K562 (cell line): ENCODE data around the gene ABHD18. TPM values are rescaled to one million over a fixed set of nuclear protein-coding genes. Genes with fewer than 3 reads are reported as not detected.

Source experiments
- ATAC-seq: fragments of 200-7000 bp; cut with Tn5 transposase; 3 replicates; pipeline ENCODE4 v1.9.1; 2020; ENCODE audit warnings: moderate library complexity
- BruUV-seq: library from RNA; stranded (reverse); fragments of 400-500 nt; replicated peaks from 2 replicates; lab custom pipeline; 2021; lab: Mats Ljungman, UMichigan
- CTCF ChIA-PET: fragments of 300-600 bp; formaldehyde crosslinking; extraction: SDS; loops from one replicate; lab custom pipeline; 2021; ENCODE audit warnings: low intra/inter-chr PET ratio; lab: Yijun Ruan, JAX
- POLR2A ChIA-PET: fragments of 300-600, 350-650 bp; sonication (Branson Sonifier 250); formaldehyde crosslinking; extraction: SDS; loops from one replicate; lab custom pipeline; 2021; ENCODE audit warnings: antibody characterized with exemption, inconsistent platforms; lab: Yijun Ruan, JAX
- DNase-seq, 4 experiments: peaks; one replicate each; pipeline versions ENCODE4 v3.0.0 to v3.0.0-alpha.2; 2011 to 2018; ENCODE audit warnings: low spot score in 3 of 4, mixed read lengths in 3 of 4; ENCODE audit errors: extremely low read depth in 1 of 4
- FAIRE-seq: peaks from 2 replicates; lab custom pipeline; 2011; peaks lifted over from hg19 to GRCh38; lab: Jason Lieb, UNC
- H2AFZ ChIP-seq: 2 replicates; pipeline ENCODE4 v1.6.0; 2011; ENCODE audit warnings: low read depth, low read length, control low read depth, inconsistent platforms
- H3K27ac ChIP-seq: fragments of 200-600 bp; 3 replicates; pipeline ENCODE4 v1.8.0; 2011; ENCODE audit warnings: low read depth, mild to moderate bottlenecking, control low read depth, inconsistent platforms, low read length, moderate library complexity, mixed read lengths; ENCODE audit errors: extremely low read depth
- H3K27me3 ChIP-seq, 2 experiments: fragments of 300-600 bp in 1 of 2; 2 replicates in 1 of 2; 3 replicates in 1 of 2; pipeline versions ENCODE4 v1.6.0 to v1.8.0; 2011; ENCODE audit warnings: inconsistent platforms in 2 of 2, low read length in 2 of 2, mild to moderate bottlenecking in 1 of 2, mixed read lengths in 1 of 2, moderate library complexity in 1 of 2; ENCODE audit not compliant: control insufficient read depth in 2 of 2, insufficient read depth in 2 of 2
- H3K36me3 ChIP-seq: fragments of 300-600 bp; 3 replicates; pipeline ENCODE4 v1.8.0; 2011; ENCODE audit warnings: mild to moderate bottlenecking, low read length, inconsistent platforms; ENCODE audit not compliant: control insufficient read depth, insufficient read depth
- H3K4me1 ChIP-seq, 2 experiments: fragments of 200-600 bp in 1 of 2; replicated peaks in 1 of 2; 2 replicates in 1 of 2; 3 replicates in 1 of 2; pipeline versions ENCODE4 v1.5.1 to v1.8.0; 2011; ENCODE audit warnings: inconsistent platforms in 2 of 2, low read length in 2 of 2, mild to moderate bottlenecking in 1 of 2, mixed read lengths in 1 of 2, moderate library complexity in 1 of 2; ENCODE audit not compliant: control insufficient read depth in 2 of 2, insufficient read depth in 2 of 2
- H3K4me2 ChIP-seq: 2 replicates; pipeline ENCODE4 v1.6.1; 2011; ENCODE audit warnings: low read length, control low read depth, inconsistent platforms, mixed read lengths; ENCODE audit not compliant: insufficient read depth
- H3K4me3 ChIP-seq: fragments of 200-600 bp; sonication (generic), shearing (Covaris generic); 2 replicates; pipeline ENCODE4 v1.5.1; 2016; ENCODE audit warnings: control low read depth, inconsistent platforms
- H3K79me2 ChIP-seq: fragments of 200-600 bp; 3 replicates; pipeline ENCODE4 v1.8.0; 2011; ENCODE audit warnings: low read length, inconsistent platforms; ENCODE audit not compliant: control insufficient read depth, insufficient read depth
- H3K9ac ChIP-seq, 2 experiments: 2 replicates each; pipeline versions ENCODE4 v1.6.0 to v1.6.1; 2011; ENCODE audit warnings: low read depth in 2 of 2, low read length in 2 of 2, control low read depth in 1 of 2, inconsistent platforms in 1 of 2, mild to moderate bottlenecking in 1 of 2, mixed read lengths in 1 of 2; ENCODE audit not compliant: insufficient read depth in 1 of 2
- H3K9me1 ChIP-seq: one replicate; pipeline ENCODE4 v1.6.0; 2011; ENCODE audit warnings: inconsistent platforms, mild to moderate bottlenecking, low read length, moderate library complexity; ENCODE audit not compliant: control insufficient read depth, insufficient read depth
- H3K9me3 ChIP-seq: replicated peaks from 2 replicates; pipeline ENCODE4 v1.5.1; 2011; ENCODE audit warnings: low read depth, low read length, inconsistent platforms; ENCODE audit not compliant: control insufficient read depth, insufficient read depth
- H4K20me1 ChIP-seq: replicated peaks from 2 replicates; pipeline ENCODE4 v1.6.1; 2011; ENCODE audit warnings: low read length, inconsistent platforms, mixed read lengths; ENCODE audit not compliant: control insufficient read depth, insufficient read depth
- BRF2 ChIP-seq: IDR thresholded peaks from 3 replicates; pipeline ENCODE4 v1.6.1; 2011; ENCODE audit warnings: borderline replicate concordance, mild to moderate bottlenecking; ENCODE audit not compliant: insufficient read length, insufficient read depth
- CREB1 ChIP-seq, 2 experiments: sonication (generic) in 1 of 2; formaldehyde crosslinking in 1 of 2; IDR thresholded peaks; 2 replicates each; pipeline versions ENCODE4 v1.6.1 to v1.8.0; 2012 to 2022; ENCODE audit warnings: inconsistent platforms in 1 of 2, mild to moderate bottlenecking in 1 of 2, missing genetic modification reagents in 1 of 2, moderate library complexity in 1 of 2
- FOSL1 ChIP-seq: fragments of 200-800 bp; sonication (Bioruptor generic); conservative IDR thresholded peaks from 2 replicates; pipeline ENCODE4 v1.6.1; 2016; ENCODE audit warnings: missing genetic modification characterization, missing compliant biosample characterization
- HDGF ChIP-seq: fragments of 450-650 bp; IDR thresholded peaks from 2 replicates; pipeline ENCODE4 v1.6.1; 2016
- POLR3A ChIP-seq: IDR thresholded peaks from 2 replicates; pipeline ENCODE4 v1.6.1; 2011; ENCODE audit warnings: borderline replicate concordance, mild to moderate bottlenecking, moderate library complexity; ENCODE audit not compliant: insufficient read length, insufficient read depth; ENCODE audit errors: extremely low read depth
- SMAD2 ChIP-seq: fragments of 150-350 bp; IDR thresholded peaks from 2 replicates; pipeline ENCODE4 v1.6.1; 2014; ENCODE audit warnings: low read depth, mild to moderate bottlenecking, low read length
- SRSF7 ChIP-seq: fragments of 200-400 bp; formaldehyde crosslinking; optimal IDR thresholded peaks from 2 replicates; pipeline ENCODE3; 2017; ENCODE audit warnings: mild to moderate bottlenecking, low read depth, low read length
- TARDBP ChIP-seq: fragments of 450-650 bp; IDR thresholded peaks from 2 replicates; pipeline ENCODE4 v1.6.1; 2016
- ZNF184 ChIP-seq: sonication (generic); formaldehyde crosslinking; IDR thresholded peaks from 2 replicates; pipeline ENCODE4 v1.5.0; 2020; ENCODE audit warnings: missing genetic modification reagents
- ZNF311 ChIP-seq: fragments of 250-450 bp; sonication (Bioruptor Pico); IDR thresholded peaks from 2 replicates; pipeline ENCODE4 v1.4.0; 2020; ENCODE audit warnings: mild to moderate bottlenecking, moderate library complexity
- ZNF551 ChIP-seq: fragments of 250-450 bp; sonication (Bioruptor Pico); IDR thresholded peaks from 2 replicates; pipeline ENCODE4 v1.5.0; 2021; ENCODE audit warnings: mild to moderate bottlenecking, moderate library complexity
- ZNF561 ChIP-seq: fragments of 450-650 bp; formaldehyde crosslinking; conservative IDR thresholded peaks from 2 replicates; pipeline ENCODE4 v1.4.0; 2020; ENCODE audit warnings: mild to moderate bottlenecking, moderate library complexity
- ZSCAN29 ChIP-seq: fragments of 450-650 bp; IDR thresholded peaks from 2 replicates; pipeline ENCODE4 v1.6.1; 2017
- WGBS: fragments of 100-300 bp; shearing (Covaris generic); methylation state at CpG from one replicate; pipeline ENCODE4 v1.1.6; 2016; ENCODE audit warnings: low coverage, mixed read lengths; ENCODE audit not compliant: insufficient coverage; ENCODE audit errors: missing lambda C conversion rate; 5-methylcytosine and 5-hydroxymethylcytosine counted together
- in situ Hi-C: fragments of 300-500 bp; cut with MboI; formaldehyde crosslinking; loops from 4 replicates; pipeline ENCODE4 v1.15.0; 2018; ENCODE audit warnings: inconsistent platforms, mixed read lengths
- intact Hi-C: fragments of 100-400 bp; cut with micrococcal nuclease; formaldehyde crosslinking; loops from 2 replicates; pipeline ENCODE4 v1.14.2; 2022
- polyA plus RNA-seq, 8 experiments: library from polyadenylated mRNA; depleted of rRNA in 4 of 8; stranded (reverse) in 5 of 8; unstranded in 3 of 8; fragments of >200 nt; fragmentation: Nextera tagmentation in 2 of 8; fragmentation: Illumina TruSeq in 1 of 8; extraction: Ambion mirVana in 2 of 8; extraction: Trizol in 1 of 8; gene quantifications; 2 replicates each; pipeline versions ENCODE4 v1.2.1 to v1.2.3, GENCODE V29; 2011 to 2014; ENCODE audit warnings: inconsistent platforms in 1 of 8, missing spikeins in 1 of 8
- total RNA-seq, 7 experiments: library from RNA; depleted of rRNA in 6 of 7; stranded (reverse); fragments of >200 nt in 6 of 7; fragmentation: Illumina TruSeq in 2 of 7; extraction: Trizol in 2 of 7; gene quantifications; 2 replicates each; pipeline versions ENCODE4 v1.2.1 to v1.2.3, GENCODE V29; 2011 to 2021; ENCODE audit warnings: low replicate concordance in 1 of 7

ABHD18 gene
- total and polyA plus RNA-seq, 9 of the 15 experiments (the other 6 are each of a cell fraction or from before 2014, with no cell fraction given) = 6.1 to 25.0 (median 16.0) TPM

DNA sequence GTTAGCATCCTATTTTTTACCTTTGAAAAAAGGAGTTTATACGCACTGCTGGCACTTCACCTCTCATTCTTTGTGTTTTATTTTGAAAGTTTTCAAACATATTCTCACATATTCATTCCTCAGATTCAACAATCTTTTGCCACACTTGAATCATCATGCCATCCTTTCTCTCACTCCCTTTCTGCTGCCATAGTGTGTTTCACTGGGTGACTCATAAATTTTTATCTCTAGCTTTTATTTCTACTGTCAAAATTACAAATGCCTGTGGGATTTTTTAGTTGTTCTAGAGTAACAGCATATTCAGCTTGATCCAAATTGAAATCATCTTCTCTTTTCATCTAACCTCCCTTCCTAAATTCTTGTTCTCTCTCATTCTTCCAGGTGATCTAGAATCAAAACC is 28.2 kb upstream of the ABHD18 start (continued):
- TF ChIP-seq FOSL1 (tag) = no peak

GRCh38 chr4:127957105-127957504 is 8.1 kb upstream of the ABHD18 start:
- 100% methylated on average over 2 of the region's 2 CpGs for WGBS
- BruUV-seq = no TSS peak

DNA sequence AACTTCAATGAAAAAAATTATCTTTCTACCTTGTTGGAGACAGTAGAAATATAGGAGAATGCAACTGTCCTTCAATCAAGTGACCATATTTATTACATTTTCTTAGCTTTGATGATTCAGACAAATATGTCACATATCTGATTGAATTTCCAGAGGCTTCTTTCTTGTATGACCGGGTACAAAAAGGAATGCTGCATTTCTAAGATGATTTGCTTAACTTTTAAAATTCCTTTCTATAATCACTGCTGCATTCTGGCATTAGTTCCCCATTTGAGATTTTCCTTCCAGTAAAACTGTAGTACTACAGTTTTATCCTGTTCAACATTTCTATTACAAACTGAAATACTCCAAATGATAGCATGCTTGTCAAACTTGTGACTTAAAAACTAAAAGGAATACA is 5.4 kb upstream of the ABHD18 start:
- in situ Hi-C loops (no loop called here), intact Hi-C loops (no loop called here)
- H3K27me3 ChIP-seq = no peaks in the 10 kb centered on the region
- no peak overlapping the region for H3K9ac ChIP-seq
- H3K27ac ChIP-seq = no peak overlapping the region
- WGBS = 73% methylated on average over 1 of the region's 1 CpG
- FAIRE-seq (no peak), DNase-seq (no peak), ATAC-seq (no peak)
- H3K79me2 ChIP-seq = peaks cover 43% of the 10 kb centered on the region
- no peak overlapping the region for H3K4me2 ChIP-seq
- peaks cover 26% of the 10 kb centered on the region for H3K36me3 ChIP-seq
- H2AFZ ChIP-seq = no peak overlapping the region
- no peaks in the 10 kb centered on the region for H4K20me1 ChIP-seq
- H3K9me3 ChIP-seq = no peaks in the 10 kb centered on the region
- H3K4me1 ChIP-seq = peaks cover 5 to 11% of the 10 kb centered on the region in 2 experiments; a peak in 4 of 5 replicates
- H3K9me1 ChIP-seq = no peaks in the 10 kb centered on the region
- TF ChIP-seq ZSCAN29 (no peak), BRF2 (no peak), ZNF561 (CRISPR knock-in tag) (no peak), SMAD2 (no peak), TARDBP (no peak), POLR3A (no peak)
- CTCF ChIA-PET = no interaction called here
- no peak overlapping the region for H3K4me3 ChIP-seq
- no TSS peak for BruUV-seq
- POLR2A ChIA-PET = no interaction called here

More at GRCh38 chr4:127957105-127957504, 8.1 kb upstream of the ABHD18 start:
- POLR2A ChIA-PET = interaction anchor here (1.4 kb wide), 1 partner anchor 8 kb away, joined by 4 read pairs; the partner anchor contains the start of genes ABHD18 and MFSD8
- H3K9me3 ChIP-seq = no peaks in the 10 kb centered on the region
- H3K4me1 ChIP-seq = peaks cover 2 to 5% of the 10 kb centered on the region in 2 experiments; a peak in 3 of 5 replicates
- H3K4me2 ChIP-seq = no peak overlapping the region
- no peak for FAIRE-seq
- H3K27me3 ChIP-seq = no peaks in the 10 kb centered on the region
- DNase-seq = no peak
- no peak for ATAC-seq
- H3K9ac ChIP-seq = no peak overlapping the region
- H4K20me1 ChIP-seq = no peaks in the 10 kb centered on the region
- H3K27ac ChIP-seq = no peak overlapping the region
- intact Hi-C loops = no loop called here
- CTCF ChIA-PET = no interaction called here
- peaks cover 20% of the 10 kb centered on the region for H3K79me2 ChIP-seq
- in situ Hi-C loops = no loop called here
- peaks cover 28% of the 10 kb centered on the region; the same call in 2 of the 3 replicates for H3K36me3 ChIP-seq
- no peak for TF ChIP-seq HDGF
- no peak for TF ChIP-seq CREB1 (IDR thresholded peaks at IDR 0.05)
- TF ChIP-seq CREB1 (CRISPR knock-in tag; IDR thresholded peaks at IDR 0.05) = no peak
- TF ChIP-seq SRSF7 = no peak
- TF ChIP-seq ZNF551 = no peak
- no peak for TF ChIP-seq ZNF184 (CRISPR knock-in tag)
- no peak for TF ChIP-seq ZNF311 (CRISPR knock-in tag)
- no peaks in the 10 kb centered on the region for H3K9me1 ChIP-seq
- no peak overlapping the region for H3K4me3 ChIP-seq
- no peak overlapping the region for H2AFZ ChIP-seq
